H54 (cell line): ENCODE measurements around the gene FGF14.

Experiments
- DNase-seq: peaks from one replicate; pipeline ENCODE4 v3.0.0; 2011; ENCODE audit warnings: low spot score, mixed read lengths; ENCODE audit not compliant: insufficient read length
- FAIRE-seq: peaks from 3 replicates; lab custom pipeline; 2011; peaks lifted over from hg19 to GRCh38; lab: Jason Lieb, UNC
- POLR2A ChIP-seq: IDR thresholded peaks from 2 replicates; pipeline ENCODE4 v1.6.1; 2011; ENCODE audit warnings: low read depth, mild to moderate bottlenecking, low read length

Gene FGF14

GRCh38 chr13:102333320-102334198, 68.3 kb downstream of the FGF14 start:
- FAIRE-seq (no peak), DNase-seq (no peak)

GRCh38 chr13:102328909-102329308, 72.9 kb downstream of the FGF14 start:
- FAIRE-seq (no peak), DNase-seq (no peak)
- TF ChIP-seq POLR2A = no peak

More at GRCh38 chr13:102333320-102334198, 68.3 kb downstream of the FGF14 start:
- no peak for TF ChIP-seq POLR2A

GRCh38 chr13:102327119-102327617, 74.7 kb downstream of the FGF14 start:
- TF ChIP-seq POLR2A = no peak
- FAIRE-seq (no peak), DNase-seq (no peak)

GRCh38 chr13:102326381-102327118, 75.3 kb downstream of the FGF14 start:
- no peak for TF ChIP-seq POLR2A
- DNase-seq (no peak), FAIRE-seq (no peak)

GRCh38 chr13:102325321-102325720, 76.5 kb downstream of the FGF14 start:
- FAIRE-seq (peak; percentile 27), DNase-seq (no peak)
- no peak for TF ChIP-seq POLR2A

- TF ChIP-seq POLR2A = no peak
- DNase-seq (no peak), FAIRE-seq (no peak)
These were observed 78.3 kb downstream of the FGF14 start for GRCh38 chr13:102323505-102323904.

GRCh38 chr13:102323012-102323411, 78.8 kb downstream of the FGF14 start:
- FAIRE-seq = no peak
- DNase-seq = no peak
- no peak for TF ChIP-seq POLR2A

- DNase-seq = no peak
- FAIRE-seq = peak; percentile 52
- no peak for TF ChIP-seq POLR2A
These were observed 79.6 kb downstream of the FGF14 start for GRCh38 chr13:102322211-102322610.

GRCh38 chr13:102318233-102318632, 83.6 kb downstream of the FGF14 start:
- DNase-seq = no peak
- FAIRE-seq = no peak
- TF ChIP-seq POLR2A = no peak

- no peak for TF ChIP-seq POLR2A
- DNase-seq (no peak), FAIRE-seq (no peak)
These were observed 84.3 kb downstream of the FGF14 start for GRCh38 chr13:102317593-102317992.

- DNase-seq (no peak), FAIRE-seq (no peak)
- TF ChIP-seq POLR2A = no peak
These were observed 85.1 kb downstream of the FGF14 start for GRCh38 chr13:102316732-102317131.

GRCh38 chr13:102312841-102313240, 89.0 kb downstream of the FGF14 start:
- FAIRE-seq (peak; percentile 48), DNase-seq (no peak)
- TF ChIP-seq POLR2A = no peak

- DNase-seq (no peak), FAIRE-seq (no peak)
- TF ChIP-seq POLR2A = no peak
These were observed 89.9 kb downstream of the FGF14 start for GRCh38 chr13:102311901-102312300.

GRCh38 chr13:102311419-102311796, 90.4 kb downstream of the FGF14 start:
- TF ChIP-seq POLR2A = no peak
- FAIRE-seq (no peak), DNase-seq (no peak)

GRCh38 chr13:102310691-102311418, 91.0 kb downstream of the FGF14 start:
- DNase-seq = no peak
- FAIRE-seq = no peak

More at GRCh38 chr13:102310691-102311418, 91.0 kb downstream of the FGF14 start:
- TF ChIP-seq POLR2A = no peak
